ENCODE results near the gene TRAF6.

Gene TRAF6

GRCh38 chr11:36465449-36466163 lies 44.5 kb downstream of the TRAF6 start:
- H3K4me3 ChIP-seq (ENCODE audit: low read depth, low read length): no peak overlapping the region
- TF ChIP-seq CTCF (IDR thresholded peaks at IDR 0.05; ENCODE audit: low read depth, low read length): no peak

GRCh38 chr11:36464720-36465119 lies 45.4 kb downstream of the TRAF6 start:
- no peak for TF ChIP-seq CTCF (IDR thresholded peaks at IDR 0.05; ENCODE audit: low read depth, low read length)
- H3K4me3 ChIP-seq (ENCODE audit: low read depth, low read length): no peak overlapping the region

- TF ChIP-seq CTCF (IDR thresholded peaks at IDR 0.05; ENCODE audit: low read depth, low read length): no peak
- no peak overlapping the region for H3K4me3 ChIP-seq (ENCODE audit: low read depth, low read length)
Measured at GRCh38 chr11:36463781-36464180, 46.3 kb downstream of the TRAF6 start.

- TF ChIP-seq CTCF (IDR thresholded peaks at IDR 0.05; ENCODE audit: low read depth, low read length): no peak
- no peak overlapping the region for H3K4me3 ChIP-seq (ENCODE audit: low read depth, low read length)
Measured at GRCh38 chr11:36462321-36462720, 47.8 kb downstream of the TRAF6 start.

GRCh38 chr11:36460220-36460619 lies 49.9 kb downstream of the TRAF6 start:
- TF ChIP-seq CTCF (IDR thresholded peaks at IDR 0.05; ENCODE audit: low read depth, low read length): no peak
- H3K4me3 ChIP-seq (ENCODE audit: low read depth, low read length): no peak overlapping the region

- TF ChIP-seq CTCF (IDR thresholded peaks at IDR 0.05; ENCODE audit: low read depth, low read length): no peak
- H3K4me3 ChIP-seq (ENCODE audit: low read depth, low read length): no peak overlapping the region
Measured at GRCh38 chr11:36459046-36459445, 51.0 kb downstream of the TRAF6 start.

- TF ChIP-seq CTCF (IDR thresholded peaks at IDR 0.05; ENCODE audit: low read depth, low read length): no peak
- H3K4me3 ChIP-seq (ENCODE audit: low read depth, low read length): no peak overlapping the region
Measured at GRCh38 chr11:36458129-36458915, 51.8 kb downstream of the TRAF6 start.

Measured in WI38 (cell line).